Measurements from ENCODE around the gene GHRL. TPM values are rescaled to one million over a fixed set of nuclear protein-coding genes. Genes with fewer than 3 reads are reported as not detected.
A peak's percentile ranks its signal among the peaks of the same experiment; 100 is the strongest.

Gene GHRL
- total RNA-seq, 1 donor from 2014 or later: 2.2 TPM

DNA sequence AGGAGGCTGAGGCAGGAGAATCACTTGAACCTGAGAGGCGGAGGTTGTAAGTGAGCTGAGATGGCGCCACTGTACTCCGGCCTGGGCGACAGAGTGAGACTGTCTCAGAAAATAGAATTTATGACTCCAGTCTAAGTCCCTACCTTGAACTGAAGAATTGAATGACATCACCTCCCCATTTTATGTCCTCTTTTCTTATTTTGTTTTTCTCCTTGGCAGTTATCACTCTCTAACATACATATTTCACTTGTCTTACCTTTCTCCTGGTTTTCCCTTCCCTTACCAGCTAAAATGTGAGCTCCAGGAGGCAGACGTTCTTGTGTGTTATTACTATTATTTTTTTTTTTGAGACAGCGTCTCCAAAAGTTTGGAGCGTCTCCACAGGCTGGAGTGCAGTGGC, 36.9 kb downstream of the GHRL start:
- Histone ChIP-seq H3K9me3 (no peaks in the 10 kb centered on the region), H3K4me3 (no peak overlapping the region), H3K36me3 (peaks cover 63% of the 10 kb centered on the region), H3K27ac (no peak overlapping the region), H3K4me1 (peaks cover 4% of the 10 kb centered on the region), H3K27me3 (no peaks in the 10 kb centered on the region)
- DNase-seq (no peak), ATAC-seq (no peak)
- intact Hi-C loops (cut with DNase I): no loop called here
- TF ChIP-seq, protein P1, sequence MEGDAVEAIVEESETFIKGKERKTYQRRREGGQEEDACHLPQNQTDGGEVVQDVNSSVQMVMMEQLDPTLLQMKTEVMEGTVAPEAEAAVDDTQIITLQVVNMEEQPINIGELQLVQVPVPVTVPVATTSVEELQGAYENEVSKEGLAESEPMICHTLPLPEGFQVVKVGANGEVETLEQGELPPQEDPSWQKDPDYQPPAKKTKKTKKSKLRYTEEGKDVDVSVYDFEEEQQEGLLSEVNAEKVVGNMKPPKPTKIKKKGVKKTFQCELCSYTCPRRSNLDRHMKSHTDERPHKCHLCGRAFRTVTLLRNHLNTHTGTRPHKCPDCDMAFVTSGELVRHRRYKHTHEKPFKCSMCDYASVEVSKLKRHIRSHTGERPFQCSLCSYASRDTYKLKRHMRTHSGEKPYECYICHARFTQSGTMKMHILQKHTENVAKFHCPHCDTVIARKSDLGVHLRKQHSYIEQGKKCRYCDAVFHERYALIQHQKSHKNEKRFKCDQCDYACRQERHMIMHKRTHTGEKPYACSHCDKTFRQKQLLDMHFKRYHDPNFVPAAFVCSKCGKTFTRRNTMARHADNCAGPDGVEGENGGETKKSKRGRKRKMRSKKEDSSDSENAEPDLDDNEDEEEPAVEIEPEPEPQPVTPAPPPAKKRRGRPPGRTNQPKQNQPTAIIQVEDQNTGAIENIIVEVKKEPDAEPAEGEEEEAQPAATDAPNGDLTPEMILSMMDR (IDR thresholded peaks at IDR 0.05): no peak

DNA sequence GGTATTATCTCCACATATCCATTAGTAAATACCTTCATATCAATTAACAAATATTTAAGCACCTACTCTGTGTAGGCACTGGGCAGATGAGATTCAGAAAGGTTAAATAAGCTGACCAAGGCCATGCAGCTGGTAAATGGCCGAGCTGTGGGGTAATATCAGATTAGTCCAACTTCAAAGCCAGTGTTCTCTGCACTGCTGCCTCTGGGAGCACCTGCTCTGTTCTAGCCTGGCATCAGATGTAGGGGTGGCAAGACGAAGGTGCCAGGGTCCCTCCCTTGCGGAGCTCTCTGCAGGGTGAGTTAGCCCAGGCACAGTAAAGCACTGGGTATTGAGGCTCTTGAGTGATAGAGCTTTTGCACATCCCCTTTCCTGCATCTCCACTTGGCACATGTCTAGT, 39.0 kb downstream of the GHRL start:
- Histone ChIP-seq H3K27ac (no peak overlapping the region), H3K36me3 (peaks cover 42% of the 10 kb centered on the region), H3K9me3 (no peaks in the 10 kb centered on the region), H3K27me3 (no peaks in the 10 kb centered on the region), H3K4me1 (peaks cover 19% of the 10 kb centered on the region), H3K4me3 (no peak overlapping the region)
- ATAC-seq: no peak
- no peak for DNase-seq
- intact Hi-C loops (cut with DNase I): no loop called here
- TF ChIP-seq, protein P1 (IDR thresholded peaks at IDR 0.05): no peak

DNA sequence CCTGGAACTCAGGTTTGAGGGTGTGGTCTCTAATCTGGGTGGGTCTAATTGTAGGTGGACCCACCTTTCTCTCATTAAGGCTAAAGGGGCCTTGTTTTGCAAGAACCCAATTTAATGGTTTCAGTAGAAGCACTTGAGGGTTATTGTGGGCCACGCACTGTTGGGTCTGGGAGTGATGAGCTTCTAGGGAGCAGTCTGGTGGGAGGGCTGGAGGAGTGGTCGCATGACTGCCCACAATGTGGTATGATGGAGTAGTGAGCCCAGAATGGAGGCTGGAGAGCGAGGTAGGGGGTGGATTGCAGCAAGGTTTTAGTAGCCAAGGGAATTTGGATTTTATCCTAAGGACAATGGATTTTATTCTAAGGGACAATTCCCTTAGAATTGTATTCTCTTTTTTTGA, 41.7 kb downstream of the GHRL start:
- ATAC-seq (no peak), DNase-seq (no peak)
- Histone ChIP-seq H3K27ac (no peak overlapping the region), H3K36me3 (peaks cover 28% of the 10 kb centered on the region), H3K27me3 (no peaks in the 10 kb centered on the region), H3K4me3 (no peak overlapping the region), H3K9me3 (no peaks in the 10 kb centered on the region), H3K4me1 (peaks cover 19% of the 10 kb centered on the region)
- intact Hi-C loops (cut with DNase I): no loop called here
- TF ChIP-seq, protein P1 (IDR thresholded peaks at IDR 0.05): no peak

DNA sequence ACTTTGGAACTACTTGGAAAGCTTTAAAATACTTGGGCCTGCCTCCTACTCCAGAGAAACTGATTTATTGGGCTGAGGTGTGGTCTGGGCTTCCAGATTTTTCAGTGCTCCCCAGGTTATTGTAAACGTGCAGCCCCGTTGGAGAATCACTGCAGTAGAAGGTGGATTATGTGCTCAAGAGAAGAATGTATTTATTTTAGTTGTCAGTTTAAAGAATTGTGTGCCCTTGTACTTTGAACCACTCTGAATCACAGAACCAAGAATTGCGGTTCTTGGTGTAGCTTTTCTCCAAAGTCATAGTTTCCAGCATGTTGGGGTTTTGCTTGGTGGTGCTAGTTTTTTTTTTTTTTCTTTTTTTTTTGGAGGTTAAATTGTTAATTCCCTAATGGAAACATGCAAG, 42.9 kb downstream of the GHRL start:
- DNase-seq: no peak

DNA sequence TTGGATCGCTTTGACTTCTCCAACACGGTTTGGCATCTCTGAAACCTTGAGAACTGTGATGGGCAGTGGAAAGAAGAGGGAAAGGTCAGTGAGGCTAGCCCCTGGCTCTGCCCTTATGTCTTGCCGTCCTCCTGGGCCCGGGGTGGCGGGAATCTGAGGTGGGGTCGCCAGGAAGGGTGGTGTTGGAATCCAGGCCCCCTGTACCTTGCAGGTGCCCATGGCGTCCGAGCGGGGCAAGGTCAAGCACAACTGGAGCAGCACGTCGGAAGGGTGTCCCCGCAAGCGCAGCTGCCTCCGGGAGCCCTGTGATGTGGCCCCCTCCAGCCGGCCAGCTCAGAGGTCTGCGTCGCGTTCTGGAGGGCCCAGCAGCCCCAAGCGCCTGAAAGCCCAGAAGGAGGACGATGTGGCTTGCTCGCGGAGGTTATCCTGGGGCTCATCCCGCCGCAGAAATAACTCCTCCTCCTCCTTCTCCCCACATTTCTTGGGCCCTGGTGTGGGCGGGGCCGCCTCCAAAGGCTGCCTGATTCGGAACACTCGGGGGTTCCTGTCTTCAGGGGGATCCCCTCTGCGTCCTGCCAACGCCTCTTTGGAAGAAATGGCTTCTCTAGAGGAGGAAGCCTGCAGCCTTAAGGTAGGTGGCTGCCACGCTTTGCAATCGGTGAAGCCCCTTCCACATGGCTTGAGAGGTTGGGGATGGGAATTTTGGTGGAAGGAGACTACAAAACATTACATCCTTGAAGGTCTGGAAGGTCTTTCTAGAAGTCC, 43.6 kb downstream of the GHRL start:
- H3K4me3 ChIP-seq: peak overlapping the region; percentile 71
- TF ChIP-seq, protein P1 (IDR thresholded peaks at IDR 0.05): no peak
- H3K27me3 ChIP-seq: no peaks in the 10 kb centered on the region
- peaks cover 21% of the 10 kb centered on the region for H3K36me3 ChIP-seq
- peak; percentile 6 for ATAC-seq
- H3K27ac ChIP-seq: peak overlapping the region; percentile 87
- intact Hi-C loops (cut with DNase I): no loop called here
- peaks cover 8% of the 10 kb centered on the region for H3K9me3 ChIP-seq
- peak; percentile 70 for DNase-seq
- peaks cover 19% of the 10 kb centered on the region for H3K4me1 ChIP-seq

More for the DNA sequence above, 42.9 kb downstream of the GHRL start:
- TF ChIP-seq, protein P1 (IDR thresholded peaks at IDR 0.05): no peak
- peaks cover 8% of the 10 kb centered on the region for H3K9me3 ChIP-seq
- H3K4me1 ChIP-seq: peaks cover 19% of the 10 kb centered on the region
- ATAC-seq: no peak
- H3K4me3 ChIP-seq: peak overlapping the region; percentile 71
- no peaks in the 10 kb centered on the region for H3K27me3 ChIP-seq
- H3K36me3 ChIP-seq: peaks cover 25% of the 10 kb centered on the region
- intact Hi-C loops (cut with DNase I): no loop called here
- no peak overlapping the region for H3K27ac ChIP-seq
